SK-N-SH treated with all-trans-retinoic acid at 6 μM for 48 hours (cell line): Measurements from ENCODE around the gene PACRGL.

Experiments
- ATAC-seq: fragments of 200-7000 bp; cut with Tn5 transposase; 3 replicates; pipeline ENCODE4 v1.9.1; 2020; ENCODE audit warnings: mild to moderate bottlenecking, moderate library complexity
- ARNTL ChIP-seq: fragments of 450-650 bp; formaldehyde crosslinking; IDR thresholded peaks from 2 replicates; pipeline ENCODE4 v1.5.0; 2020; ENCODE audit warnings: low read depth, mild to moderate bottlenecking, moderate library complexity, borderline replicate concordance
- BACH2 ChIP-seq: fragments of 250-450 bp; sonication (Bioruptor Pico); IDR thresholded peaks from 2 replicates; pipeline ENCODE4 v1.9.0; 2021; ENCODE audit warnings: mild to moderate bottlenecking, borderline replicate concordance
- CREB5 ChIP-seq: fragments of 250-450 bp; sonication (Bioruptor Pico); IDR thresholded peaks from 2 replicates; pipeline ENCODE4 v1.5.1; 2020; ENCODE audit warnings: low read depth, mild to moderate bottlenecking, moderate library complexity
- CSDC2 ChIP-seq: fragments of 250-450 bp; sonication (Bioruptor Pico); IDR thresholded peaks from 2 replicates; pipeline ENCODE4 v1.5.0; 2020; ENCODE audit warnings: mild to moderate bottlenecking, moderate library complexity
- ESRRG ChIP-seq: fragments of 250-450 bp; sonication (Bioruptor Pico); IDR thresholded peaks from 2 replicates; pipeline ENCODE4 v1.6.1; 2021; ENCODE audit warnings: mild to moderate bottlenecking
- GLIS3 ChIP-seq: fragments of 250-450 bp; sonication (Bioruptor Pico); IDR thresholded peaks from 2 replicates; pipeline ENCODE4 v1.5.0; 2020; ENCODE audit warnings: mild to moderate bottlenecking, moderate library complexity
- ISL1 ChIP-seq: fragments of 250-450 bp; sonication (Bioruptor Pico); IDR thresholded peaks from 2 replicates; pipeline ENCODE4 v2.1.2; 2022; ENCODE audit warnings: mild to moderate bottlenecking, moderate library complexity
- OSR1 ChIP-seq: fragments of 250-450 bp; sonication (Bioruptor Pico); IDR thresholded peaks from 2 replicates; pipeline ENCODE4 v1.8.0; 2022; ENCODE audit warnings: moderate library complexity, mild to moderate bottlenecking, inconsistent platforms
- PPARA ChIP-seq: fragments of 250-450 bp; sonication (Bioruptor Pico); IDR thresholded peaks from 2 replicates; pipeline ENCODE4 v1.5.0; 2020; ENCODE audit warnings: mild to moderate bottlenecking, borderline replicate concordance
- RARB ChIP-seq: fragments of 250-450 bp; sonication (Bioruptor Pico); IDR thresholded peaks from 2 replicates; pipeline ENCODE4 v1.8.0; 2021; ENCODE audit warnings: mild to moderate bottlenecking, moderate library complexity
- SNAI2 ChIP-seq: fragments of 250-450 bp; sonication (Bioruptor Pico); IDR thresholded peaks from 2 replicates; pipeline ENCODE4 v1.5.0; 2020; ENCODE audit warnings: mild to moderate bottlenecking, moderate library complexity
- TCF4 ChIP-seq: fragments of 250-450 bp; sonication (Bioruptor Pico); IDR thresholded peaks from 2 replicates; pipeline ENCODE4 v1.8.0; 2021; ENCODE audit warnings: mild to moderate bottlenecking, moderate library complexity, borderline replicate concordance
- TOX ChIP-seq: fragments of 250-450 bp; sonication (Bioruptor Pico); IDR thresholded peaks from 2 replicates; pipeline ENCODE4 v1.8.0; 2021; ENCODE audit warnings: mild to moderate bottlenecking, moderate library complexity, borderline replicate concordance
- TSHZ2 ChIP-seq: fragments of 250-450 bp; sonication (Bioruptor Pico); IDR thresholded peaks from 2 replicates; pipeline ENCODE4 v1.5.0; 2020; ENCODE audit warnings: mild to moderate bottlenecking, moderate library complexity
- ZC3H10 ChIP-seq: fragments of 250-450 bp; sonication (Bioruptor Pico); IDR thresholded peaks from 2 replicates; pipeline ENCODE4 v1.5.1; 2021; ENCODE audit warnings: mild to moderate bottlenecking, moderate library complexity
- ZFP3 ChIP-seq: fragments of 250-450 bp; sonication (Bioruptor Pico); IDR thresholded peaks from 2 replicates; pipeline ENCODE4 v1.5.0; 2020; ENCODE audit warnings: mild to moderate bottlenecking, moderate library complexity
- ZFP30 ChIP-seq: fragments of 450-650 bp; formaldehyde crosslinking; IDR thresholded peaks from 2 replicates; pipeline ENCODE4 v1.5.0; 2022; ENCODE audit warnings: mild to moderate bottlenecking, moderate library complexity
- ZNF565 ChIP-seq: fragments of 450-650 bp; formaldehyde crosslinking; conservative IDR thresholded peaks from 2 replicates; pipeline ENCODE4 v1.5.0; 2020; ENCODE audit warnings: low read depth, mild to moderate bottlenecking, moderate library complexity
- ZNF70 ChIP-seq: fragments of 450-650 bp; formaldehyde crosslinking; IDR thresholded peaks from 2 replicates; pipeline ENCODE4 v1.5.0; 2020; ENCODE audit warnings: mild to moderate bottlenecking, moderate library complexity
- ZNF8 ChIP-seq: fragments of 450-650 bp; formaldehyde crosslinking; IDR thresholded peaks from 2 replicates; pipeline ENCODE4 v1.5.0; 2020; ENCODE audit warnings: mild to moderate bottlenecking, moderate library complexity
- TF ChIP-seq, protein P1 (sequence below): fragments of 250-450 bp; sonication (Bioruptor Pico); IDR thresholded peaks from 2 replicates; pipeline ENCODE4 v1.8.0; 2021; ENCODE audit warnings: low read depth, mild to moderate bottlenecking, moderate library complexity, borderline replicate concordance
- TF ChIP-seq, protein P2 (sequence below): fragments of 250-450 bp; sonication (Bioruptor Pico); IDR thresholded peaks from 2 replicates; pipeline ENCODE4 v1.8.0; 2020; ENCODE audit warnings: mild to moderate bottlenecking, moderate library complexity, borderline replicate concordance
- TF ChIP-seq, protein P3 (sequence below): fragments of 250-450 bp; sonication (Bioruptor Pico); IDR thresholded peaks from 2 replicates; pipeline ENCODE4 v1.5.1; 2021; ENCODE audit warnings: mild to moderate bottlenecking, moderate library complexity

PACRGL gene

GRCh38 chr4:20678400-20678799 lies 21.9 kb upstream of the PACRGL start:
- no peak for ATAC-seq

GRCh38 chr4:20679951-20680350 lies 20.3 kb upstream of the PACRGL start:
- TF ChIP-seq ZNF8 (CRISPR knock-in tag) (no peak), CSDC2 (CRISPR knock-in tag) (no peak), ARNTL (CRISPR knock-in tag) (no peak), TOX (CRISPR knock-in tag) (no peak), ZC3H10 (no peak), ZFP3 (CRISPR knock-in tag) (no peak), TSHZ2 (CRISPR knock-in tag) (no peak), TCF4 (CRISPR knock-in tag) (no peak), PPARA (CRISPR knock-in tag) (no peak), BACH2 (CRISPR knock-in tag) (no peak), ESRRG (CRISPR knock-in tag) (no peak), SNAI2 (no peak), CREB5 (no peak), GLIS3 (no peak), ZNF70 (CRISPR knock-in tag) (no peak), OSR1 (CRISPR knock-in tag) (no peak), ZFP30 (CRISPR knock-in tag) (no peak)
- TF ChIP-seq, protein P1, sequence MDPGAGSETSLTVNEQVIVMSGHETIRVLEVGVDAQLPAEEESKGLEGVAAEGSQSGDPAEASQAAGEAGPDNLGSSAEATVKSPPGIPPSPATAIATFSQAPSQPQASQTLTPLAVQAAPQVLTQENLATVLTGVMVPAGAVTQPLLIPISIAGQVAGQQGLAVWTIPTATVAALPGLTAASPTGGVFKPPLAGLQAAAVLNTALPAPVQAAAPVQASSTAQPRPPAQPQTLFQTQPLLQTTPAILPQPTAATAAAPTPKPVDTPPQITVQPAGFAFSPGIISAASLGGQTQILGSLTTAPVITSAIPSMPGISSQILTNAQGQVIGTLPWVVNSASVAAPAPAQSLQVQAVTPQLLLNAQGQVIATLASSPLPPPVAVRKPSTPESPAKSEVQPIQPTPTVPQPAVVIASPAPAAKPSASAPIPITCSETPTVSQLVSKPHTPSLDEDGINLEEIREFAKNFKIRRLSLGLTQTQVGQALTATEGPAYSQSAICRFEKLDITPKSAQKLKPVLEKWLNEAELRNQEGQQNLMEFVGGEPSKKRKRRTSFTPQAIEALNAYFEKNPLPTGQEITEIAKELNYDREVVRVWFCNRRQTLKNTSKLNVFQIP (CRISPR knock-in tag): no peak
- TF ChIP-seq, protein P2, sequence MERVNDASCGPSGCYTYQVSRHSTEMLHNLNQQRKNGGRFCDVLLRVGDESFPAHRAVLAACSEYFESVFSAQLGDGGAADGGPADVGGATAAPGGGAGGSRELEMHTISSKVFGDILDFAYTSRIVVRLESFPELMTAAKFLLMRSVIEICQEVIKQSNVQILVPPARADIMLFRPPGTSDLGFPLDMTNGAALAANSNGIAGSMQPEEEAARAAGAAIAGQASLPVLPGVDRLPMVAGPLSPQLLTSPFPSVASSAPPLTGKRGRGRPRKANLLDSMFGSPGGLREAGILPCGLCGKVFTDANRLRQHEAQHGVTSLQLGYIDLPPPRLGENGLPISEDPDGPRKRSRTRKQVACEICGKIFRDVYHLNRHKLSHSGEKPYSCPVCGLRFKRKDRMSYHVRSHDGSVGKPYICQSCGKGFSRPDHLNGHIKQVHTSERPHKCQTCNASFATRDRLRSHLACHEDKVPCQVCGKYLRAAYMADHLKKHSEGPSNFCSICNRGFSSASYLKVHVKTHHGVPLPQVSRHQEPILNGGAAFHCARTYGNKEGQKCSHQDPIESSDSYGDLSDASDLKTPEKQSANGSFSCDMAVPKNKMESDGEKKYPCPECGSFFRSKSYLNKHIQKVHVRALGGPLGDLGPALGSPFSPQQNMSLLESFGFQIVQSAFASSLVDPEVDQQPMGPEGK: no peak
- no peak for ATAC-seq

More at GRCh38 chr4:20678400-20678799, 21.9 kb upstream of the PACRGL start:
- TF ChIP-seq SNAI2: no peak
- TF ChIP-seq ESRRG (CRISPR knock-in tag): no peak
- no peak for TF ChIP-seq ZNF8 (CRISPR knock-in tag)
- no peak for TF ChIP-seq PPARA (CRISPR knock-in tag)
- no peak for TF ChIP-seq ZFP3 (CRISPR knock-in tag)
- no peak for TF ChIP-seq CSDC2 (CRISPR knock-in tag)
- TF ChIP-seq TOX (CRISPR knock-in tag): no peak
- no peak for TF ChIP-seq GLIS3
- TF ChIP-seq, protein P3, sequence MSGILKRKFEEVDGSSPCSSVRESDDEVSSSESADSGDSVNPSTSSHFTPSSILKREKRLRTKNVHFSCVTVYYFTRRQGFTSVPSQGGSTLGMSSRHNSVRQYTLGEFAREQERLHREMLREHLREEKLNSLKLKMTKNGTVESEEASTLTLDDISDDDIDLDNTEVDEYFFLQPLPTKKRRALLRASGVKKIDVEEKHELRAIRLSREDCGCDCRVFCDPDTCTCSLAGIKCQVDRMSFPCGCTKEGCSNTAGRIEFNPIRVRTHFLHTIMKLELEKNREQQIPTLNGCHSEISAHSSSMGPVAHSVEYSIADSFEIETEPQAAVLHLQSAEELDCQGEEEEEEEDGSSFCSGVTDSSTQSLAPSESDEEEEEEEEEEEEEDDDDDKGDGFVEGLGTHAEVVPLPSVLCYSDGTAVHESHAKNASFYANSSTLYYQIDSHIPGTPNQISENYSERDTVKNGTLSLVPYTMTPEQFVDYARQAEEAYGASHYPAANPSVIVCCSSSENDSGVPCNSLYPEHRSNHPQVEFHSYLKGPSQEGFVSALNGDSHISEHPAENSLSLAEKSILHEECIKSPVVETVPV (CRISPR knock-in tag): no peak
- no peak for TF ChIP-seq ZNF70 (CRISPR knock-in tag)

DNA sequence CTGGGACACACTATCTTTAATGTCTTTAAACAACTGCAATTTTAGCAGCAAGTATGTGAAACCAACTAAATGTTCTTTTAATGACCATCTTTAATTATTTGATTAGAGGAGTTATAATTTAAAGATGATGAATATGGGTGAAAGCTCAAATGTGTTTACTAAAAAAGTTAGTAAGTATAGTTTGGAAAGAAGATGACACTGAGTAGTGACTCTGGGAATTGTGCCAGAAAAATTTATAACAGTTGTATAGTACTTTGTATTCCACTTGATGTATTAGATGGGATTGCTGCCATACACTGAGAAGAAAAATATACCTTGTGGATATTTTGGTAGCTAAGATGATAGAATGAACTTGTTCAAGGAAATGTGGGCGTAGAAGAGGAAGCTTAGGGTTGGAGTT lies 19.5 kb upstream of the PACRGL start:
- TF ChIP-seq ISL1 (CRISPR knock-in tag) (no peak), CSDC2 (CRISPR knock-in tag) (no peak), ZNF565 (CRISPR knock-in tag) (no peak), CREB5 (no peak), RARB (no peak), BACH2 (CRISPR knock-in tag) (no peak), OSR1 (CRISPR knock-in tag) (no peak)
- TF ChIP-seq, protein P1 (CRISPR knock-in tag): no peak
- TF ChIP-seq, all 23 proteins: peak for 0
- ATAC-seq: no peak
